H1 (cell line): ENCODE measurements around the gene CLDN15. TPM values are rescaled to one million over a fixed set of nuclear protein-coding genes. Genes with fewer than 3 reads are reported as not detected.

Experiments
- CTCF ChIA-PET: fragments of 300-600 bp; sonication (Branson Sonifier 250); formaldehyde crosslinking; loops from one replicate; lab custom pipeline; 2021; ENCODE audit not compliant: partially characterized antibody; lab: Charles Lee
- POLR2A ChIA-PET: fragments of 300-600 bp; sonication (Branson Sonifier 250); formaldehyde crosslinking; loops from one replicate; lab custom pipeline; 2021; ENCODE audit warnings: inconsistent platforms; ENCODE audit not compliant: partially characterized antibody; lab: Charles Lee
- DNase-seq, 2 experiments: peaks; one replicate each; pipeline versions ENCODE4 v3.0.0 to v3.0.0-alpha.2; 2010 to 2022; ENCODE audit warnings: low spot score in 2 of 2, low read depth in 1 of 2, mixed read lengths in 1 of 2
- FAIRE-seq: peaks from 2 replicates; lab custom pipeline; 2011; peaks lifted over from hg19 to GRCh38; lab: Jason Lieb, UNC
- H2AFZ ChIP-seq: 2 replicates; pipeline ENCODE4 v1.8.1; 2012; ENCODE audit warnings: low read length, inconsistent platforms
- H2AK5ac ChIP-seq: 2 replicates; pipeline ENCODE4 v1.6.1; 2013; ENCODE audit warnings: low read depth, low read length
- H2BK120ac ChIP-seq: replicated peaks from 2 replicates; pipeline ENCODE3; 2013; ENCODE audit warnings: low read depth, low read length, inconsistent platforms
- H2BK12ac ChIP-seq: 2 replicates; pipeline ENCODE4 v1.6.1; 2013; ENCODE audit warnings: low read depth, low read length
- H2BK15ac ChIP-seq: 2 replicates; pipeline ENCODE4 v1.6.1; 2013; ENCODE audit warnings: low read length
- H2BK20ac ChIP-seq: 2 replicates; pipeline ENCODE4 v1.6.1; 2013; ENCODE audit warnings: low read length
- H2BK5ac ChIP-seq: 2 replicates; pipeline ENCODE4 v1.6.1; 2013; ENCODE audit warnings: low read depth, low read length
- H3K14ac ChIP-seq: 2 replicates; pipeline ENCODE4 v1.6.1; 2013; ENCODE audit warnings: inconsistent platforms; ENCODE audit not compliant: insufficient read length
- H3K18ac ChIP-seq: 2 replicates; pipeline ENCODE4 v1.6.1; 2013; ENCODE audit warnings: low read length; ENCODE audit errors: extremely low read depth
- H3K23ac ChIP-seq: 2 replicates; pipeline ENCODE4 v1.6.1; 2013; ENCODE audit warnings: inconsistent platforms; ENCODE audit not compliant: insufficient read length
- H3K23me2 ChIP-seq: 2 replicates; pipeline ENCODE4 v1.6.1; 2013; ENCODE audit warnings: low read depth, low read length
- H3K27ac ChIP-seq: 2 replicates; pipeline ENCODE4 v1.6.1; 2011; ENCODE audit warnings: low read depth, low read length, inconsistent platforms
- H3K27me3 ChIP-seq, 4 experiments: replicated peaks in 1 of 4; 1 replicate in 1 of 4; 2 replicates in 3 of 4; pipeline versions ENCODE4 v1.6.1 to v1.8.1; 2011 to 2013; ENCODE audit warnings: low read length in 3 of 4, mild to moderate bottlenecking in 3 of 4, inconsistent platforms in 2 of 4, mixed read lengths in 2 of 4, moderate library complexity in 1 of 4; ENCODE audit not compliant: control insufficient read depth in 3 of 4, insufficient read depth in 3 of 4; ENCODE audit errors: extremely low read depth in 1 of 4
- H3K36me3 ChIP-seq, 4 experiments: 2 replicates each; pipeline versions ENCODE4 v1.6.1 to v1.8.1; 2011 to 2013; ENCODE audit warnings: mild to moderate bottlenecking in 4 of 4, low read length in 3 of 4, moderate library complexity in 2 of 4, control low read depth in 1 of 4, inconsistent platforms in 1 of 4; ENCODE audit not compliant: insufficient read depth in 4 of 4, control insufficient read depth in 2 of 4
- H3K4ac ChIP-seq: replicated peaks from 2 replicates; pipeline ENCODE3; 2013; ENCODE audit warnings: low read length, low read depth, mixed read lengths, inconsistent platforms; ENCODE audit not compliant: insufficient read length
- H3K4me1 ChIP-seq, 4 experiments: replicated peaks in 1 of 4; 1 replicate in 1 of 4; 2 replicates in 3 of 4; pipeline versions ENCODE4 v1.6.1 to v1.8.1; 2011 to 2013; ENCODE audit warnings: low read length in 3 of 4, inconsistent platforms in 2 of 4, mixed read lengths in 1 of 4; ENCODE audit not compliant: insufficient read depth in 4 of 4, control insufficient read depth in 3 of 4
- H3K4me2 ChIP-seq, 2 experiments: 2 replicates each; pipeline versions ENCODE4 v1.6.1 to v1.8.1; 2011 to 2013; ENCODE audit warnings: low read depth in 2 of 2, low read length in 2 of 2, control low read depth in 1 of 2, inconsistent platforms in 1 of 2, mild to moderate bottlenecking in 1 of 2; ENCODE audit not compliant: insufficient read depth in 1 of 2
- H3K4me3 ChIP-seq, 4 experiments: fragments of 200-600, 300-600 bp in 1 of 4; sonication (generic), shearing (Covaris generic), sonication (Bioruptor Twin) in 1 of 4; 2 replicates each; pipeline versions ENCODE4 v1.5.1 to v1.8.1; 2011 to 2016; ENCODE audit warnings: low read length in 4 of 4, low read depth in 3 of 4, control low read depth in 2 of 4, inconsistent platforms in 2 of 4, mild to moderate bottlenecking in 2 of 4, mixed read lengths in 1 of 4, moderate library complexity in 1 of 4; ENCODE audit not compliant: insufficient read depth in 2 of 4; ENCODE audit errors: extremely low read depth in 1 of 4
- H3K56ac ChIP-seq: replicated peaks from 2 replicates; pipeline ENCODE3; 2013; ENCODE audit warnings: low read depth, mild to moderate bottlenecking, mixed read lengths, low read length, inconsistent platforms; ENCODE audit not compliant: insufficient read length
- H3K79me1 ChIP-seq: 2 replicates; pipeline ENCODE4 v1.6.1; 2013; ENCODE audit warnings: low read depth, low read length, control low read depth
- H3K79me2 ChIP-seq, 2 experiments: 2 replicates each; pipeline versions ENCODE4 v1.6.1 to v1.8.1; 2012 to 2013; ENCODE audit warnings: low read length in 2 of 2, mild to moderate bottlenecking in 2 of 2, inconsistent platforms in 1 of 2; ENCODE audit not compliant: insufficient read depth in 2 of 2, control insufficient read depth in 1 of 2
- H3K9ac ChIP-seq, 4 experiments: replicated peaks in 1 of 4; 1 replicate in 1 of 4; 2 replicates in 3 of 4; pipeline versions ENCODE4 v1.6.1 to v1.8.1; 2011 to 2013; ENCODE audit warnings: low read depth in 3 of 4, low read length in 3 of 4, control low read depth in 2 of 4, mild to moderate bottlenecking in 2 of 4, moderate library complexity in 2 of 4, inconsistent platforms in 1 of 4; ENCODE audit errors: extremely low read depth in 1 of 4
- H3K9me3 ChIP-seq, 2 experiments: 2 replicates each; pipeline versions ENCODE4 v1.6.1 to v1.8.1; 2012 to 2013; ENCODE audit warnings: mild to moderate bottlenecking in 2 of 2, moderate library complexity in 2 of 2, control low read depth in 1 of 2, inconsistent platforms in 1 of 2, low read depth in 1 of 2, low read length in 1 of 2, mixed read lengths in 1 of 2; ENCODE audit not compliant: insufficient read depth in 2 of 2
- H4K20me1 ChIP-seq, 2 experiments: replicated peaks in 1 of 2; 2 replicates each; pipeline versions ENCODE3 to v1.8.1; 2011 to 2013; ENCODE audit warnings: inconsistent platforms in 2 of 2, low read length in 2 of 2, mild to moderate bottlenecking in 1 of 2; ENCODE audit not compliant: insufficient read depth in 2 of 2, control insufficient read depth in 1 of 2
- H4K5ac ChIP-seq: 2 replicates; pipeline ENCODE4 v1.6.1; 2013; ENCODE audit warnings: low read length, low read depth, mixed read lengths, inconsistent platforms; ENCODE audit not compliant: insufficient read length
- H4K8ac ChIP-seq: 2 replicates; pipeline ENCODE4 v1.8.0; 2013; ENCODE audit warnings: mild to moderate bottlenecking, moderate library complexity, low read length, inconsistent platforms; ENCODE audit not compliant: insufficient read depth; ENCODE audit errors: extremely low read depth
- H4K91ac ChIP-seq: replicated peaks from 2 replicates; pipeline ENCODE3; 2013; ENCODE audit warnings: low read length, mixed read lengths, inconsistent platforms; ENCODE audit not compliant: insufficient read length
- BACH1 ChIP-seq: IDR thresholded peaks from 2 replicates; pipeline ENCODE4 v1.6.1; 2012; ENCODE audit warnings: low read length, improper control_type of control experiment
- CREB1 ChIP-seq: IDR thresholded peaks from 2 replicates; pipeline ENCODE4 v1.6.1; 2012; ENCODE audit warnings: inconsistent platforms
- GTF2F1 ChIP-seq: IDR thresholded peaks from 2 replicates; pipeline ENCODE4 v1.6.1; 2012; ENCODE audit warnings: low read depth, low read length, improper control_type of control experiment, borderline replicate concordance
- HDAC2 ChIP-seq, 2 experiments: fragments of 300-600 bp in 1 of 2; sonication (generic) in 1 of 2; IDR thresholded peaks; 2 replicates each; pipeline ENCODE4 v1.6.1; 2011 to 2012; ENCODE audit warnings: low read depth in 2 of 2, low read length in 2 of 2, mild to moderate bottlenecking in 2 of 2, moderate library complexity in 2 of 2, borderline replicate concordance in 1 of 2, inconsistent platforms in 1 of 2
- JUN ChIP-seq: IDR thresholded peaks from 2 replicates; pipeline ENCODE4 v1.6.1; 2011; ENCODE audit warnings: low read depth, mild to moderate bottlenecking, improper control_type of control experiment, low read length
- MAFK ChIP-seq: IDR thresholded peaks from 2 replicates; pipeline ENCODE4 v1.6.1; 2012; ENCODE audit warnings: low read depth, mild to moderate bottlenecking, improper control_type of control experiment, low read length
- POLR2A ChIP-seq, 2 experiments: IDR thresholded peaks; 1 replicate in 1 of 2; 2 replicates in 1 of 2; pipeline ENCODE4 v1.6.1; 2011; ENCODE audit warnings: low read depth in 2 of 2, low read length in 2 of 2, mild to moderate bottlenecking in 2 of 2; ENCODE audit errors: control extremely low read depth in 1 of 2
- RNF2 ChIP-seq: fragments of 200-900, 300-1000 bp; sonication (generic); IDR thresholded peaks from 2 replicates; pipeline ENCODE4 v1.7.1; 2016; ENCODE audit warnings: borderline replicate concordance, low read depth, mild to moderate bottlenecking, antibody characterized with exemption, low read length; ENCODE audit not compliant: poor library complexity, severe bottlenecking; ENCODE audit errors: missing control alignments
- SP1 ChIP-seq: IDR thresholded peaks from 2 replicates; pipeline ENCODE4 v1.6.1; 2011; ENCODE audit warnings: low read depth, low read length
- TBP ChIP-seq: IDR thresholded peaks from 2 replicates; pipeline ENCODE4 v1.6.1; 2011; ENCODE audit warnings: low read depth, low read length, improper control_type of control experiment
- TCF12 ChIP-seq: IDR thresholded peaks from 2 replicates; pipeline ENCODE4 v1.6.1; 2011; ENCODE audit warnings: low read depth, mild to moderate bottlenecking, low read length
- WGBS, 2 experiments: shearing (Covaris generic) in 1 of 2; methylation state at CpG; one replicate each; pipeline versions ENCODE4 v1.1.6 to v1.1.7; 2013 to 2015; ENCODE audit warnings: low lambda C conversion rate in 2 of 2, mixed read lengths in 2 of 2, inconsistent platforms in 1 of 2, low coverage in 1 of 2, missing lambda C conversion rate in 1 of 2; ENCODE audit not compliant: insufficient replicate concordance in 2 of 2, insufficient coverage in 1 of 2, insufficient read length in 1 of 2; ENCODE audit errors: extremely low coverage in 1 of 2, missing lambda C conversion rate in 1 of 2; 5-methylcytosine and 5-hydroxymethylcytosine counted together
- polyA plus RNA-seq, 7 experiments: library from polyadenylated mRNA; depleted of rRNA in 3 of 7; stranded (reverse) in 5 of 7; unstranded in 2 of 7; fragments of >200 nt in 5 of 7; fragments of 200-250 nt in 2 of 7; gene quantifications; 1 replicate in 5 of 7; 2 replicates in 1 of 7; 4 replicates in 1 of 7; pipeline versions ENCODE4 v1.2.1 to v1.2.3, GENCODE V29; 2011 to 2013; ENCODE audit warnings: missing spikeins in 2 of 7, mixed read lengths in 2 of 7
- total RNA-seq: library from RNA; stranded (reverse); fragmentation: NEBNext Ultra II Directional; extraction: Animal tissue kit (Norgen Biotek cat#: 25700); gene quantifications from 2 replicates; pipeline ENCODE4 v1.2.1, GENCODE V29; 2021

Gene CLDN15
- total and polyA plus RNA-seq, 2 of the 8 experiments (the other 6 are each of a cell fraction or from before 2014, with no cell fraction given): 5.5 to 7.6 TPM

- Histone ChIP-seq H3K9ac (no peak overlapping the region), H4K5ac (no peak overlapping the region), H2BK120ac (no peak overlapping the region), H3K4ac (no peak overlapping the region), H4K20me1 (peaks cover 0 to 7% of the 10 kb centered on the region in 2 experiments), H3K14ac (no peak overlapping the region), H4K8ac (no peak overlapping the region), H3K23me2 (peaks cover 17% of the 10 kb centered on the region), H3K4me2 (no peak overlapping the region), H2BK5ac (no peak overlapping the region), H2BK15ac (no peak overlapping the region), H3K36me3 (peaks cover 2 to 8% (median 5%) of the 10 kb centered on the region in 4 experiments; a peak in 6 of 8 replicates), H3K18ac (no peak overlapping the region), H3K23ac (no peak overlapping the region), H2BK12ac (no peak overlapping the region), H3K79me2 (peaks cover 0 to 6% of the 10 kb centered on the region in 2 experiments; a peak in 1 of 4 replicates), H3K4me1 (peaks cover 0 to 13% (median 7%) of the 10 kb centered on the region in 4 experiments; a peak in 5 of 7 replicates), H3K4me3 (no peak overlapping the region), H2BK20ac (no peak overlapping the region), H3K9me3 (no peaks in the 10 kb centered on the region), H3K27me3 (no peaks in the 10 kb centered on the region), H4K91ac (no peak overlapping the region), H2AFZ (no peak overlapping the region), H3K27ac (no peak overlapping the region; the same call in 1 of the 2 replicates), H3K79me1 (peaks cover 2% of the 10 kb centered on the region; the same call in 1 of the 2 replicates), H2AK5ac (0 out of 2 replicates have a peak overlapping the region, but pooled peaks have one; percentile 39), H3K56ac (no peak overlapping the region)
- ChIA-PET CTCF (interaction anchor here (0.8 to 9.0 kb wide), 8 partner anchors 15 to 95 kb away, joined by 3 to 79 read pairs (median 4); partner anchors contain the start of gene FIS1), POLR2A (interaction anchor here (1.5 to 3.8 kb wide), 2 partner anchors 12 to 15 kb away, joined by 3 to 15 read pairs; no protein-coding TSS in a partner anchor)
- FAIRE-seq: no peak
- 91% methylated on average over 5 of the region's 5 CpGs; no CpG with 5 or more reads in 1 of the 2 experiments for WGBS, 2 experiments
- no peak for DNase-seq
- TF ChIP-seq MAFK (no peak), BACH1 (no peak), RNF2 (no peak), CREB1 (no peak), TBP (no peak), TCF12 (no peak), POLR2A (IDR thresholded peaks at IDR 0.05; ENCODE audit: control extremely low read depth in 1 of 2, low read depth in 2 of 2, low read length in 2 of 2) (no peak), HDAC2 (IDR thresholded peaks at IDR 0.05; ENCODE audit: borderline replicate concordance in 1 of 2, low read depth in 2 of 2, low read length in 2 of 2) (no peak), JUN (no peak), GTF2F1 (no peak), SP1 (no peak)
These were observed 17.3 kb downstream of the CLDN15 start for GRCh38 chr7:101220295-101220694.
